Measurements from ENCODE around the gene ISCA2. TPM values are rescaled to one million over a fixed set of nuclear protein-coding genes. Genes with fewer than 3 reads are reported as not detected.
"Not testable (repeated sequence)": the region's sequence is repeated elsewhere in the genome, so short reads cannot be mapped to it uniquely, and the experiment has no call there.

Gene ISCA2
- total RNA-seq, 1 donor from 2014 or later, result 21.4 TPM

GRCh38 chr14:74531006-74531405, 37.4 kb downstream of the ISCA2 start:
- no peak overlapping the region for H3K27ac ChIP-seq
- H3K4me1 ChIP-seq, result peaks cover 3% of the 10 kb centered on the region
- ATAC-seq, result no peak
- no peak overlapping the region for H3K4me3 ChIP-seq
- no peaks in the 10 kb centered on the region for H3K9me3 ChIP-seq
- intact Hi-C loops (cut with DNase I), result no loop called here
- no peaks in the 10 kb centered on the region for H3K27me3 ChIP-seq
- DNase-seq, result no peak
- H3K36me3 ChIP-seq, result no peaks in the 10 kb centered on the region
- no peak for TF ChIP-seq CTCF (IDR thresholded peaks at IDR 0.05)

GRCh38 chr14:74531467-74531866, 37.9 kb downstream of the ISCA2 start:
- ATAC-seq, result peak; percentile 50
- Histone ChIP-seq H3K27ac (no peak overlapping the region), H3K9me3 (no peaks in the 10 kb centered on the region), H3K4me1 (peaks cover 3% of the 10 kb centered on the region), H3K36me3 (no peaks in the 10 kb centered on the region), H3K4me3 (no peak overlapping the region), H3K27me3 (no peaks in the 10 kb centered on the region)
- intact Hi-C loops (cut with DNase I), result no loop called here
- peak; percentile 22 for TF ChIP-seq CTCF (IDR thresholded peaks at IDR 0.05)
- no peak for DNase-seq

GRCh38 chr14:74532246-74532645, 38.7 kb downstream of the ISCA2 start:
- TF ChIP-seq CTCF (IDR thresholded peaks at IDR 0.05), result no peak
- no peak overlapping the region for H3K27ac ChIP-seq
- no peak for ATAC-seq

GRCh38 chr14:74533576-74533975, 40.0 kb downstream of the ISCA2 start:
- Histone ChIP-seq H3K4me3 (no peak overlapping the region), H3K4me1 (no peaks in the 10 kb centered on the region), H3K27me3 (no peaks in the 10 kb centered on the region), H3K36me3 (no peaks in the 10 kb centered on the region), H3K27ac (no peak overlapping the region), H3K9me3 (no peaks in the 10 kb centered on the region)
- DNase-seq (no peak), ATAC-seq (no peak)
- TF ChIP-seq CTCF (IDR thresholded peaks at IDR 0.05), result no peak
- intact Hi-C loops (cut with DNase I), result no loop called here

More at GRCh38 chr14:74532246-74532645, 38.7 kb downstream of the ISCA2 start:
- no peaks in the 10 kb centered on the region for H3K27me3 ChIP-seq
- H3K9me3 ChIP-seq, result no peaks in the 10 kb centered on the region
- H3K4me1 ChIP-seq, result no peaks in the 10 kb centered on the region
- DNase-seq, result no peak
- intact Hi-C loops (cut with DNase I), result no loop called here
- H3K36me3 ChIP-seq, result no peaks in the 10 kb centered on the region
- no peak overlapping the region for H3K4me3 ChIP-seq

- no peak for TF ChIP-seq CTCF (IDR thresholded peaks at IDR 0.05)
- Histone ChIP-seq H3K27ac (no peak overlapping the region), H3K9me3 (no peaks in the 10 kb centered on the region), H3K27me3 (no peaks in the 10 kb centered on the region), H3K4me3 (no peak overlapping the region), H3K36me3 (no peaks in the 10 kb centered on the region), H3K4me1 (peaks cover 3% of the 10 kb centered on the region)
- no peak for ATAC-seq
- intact Hi-C loops (cut with DNase I), result no loop called here
- no peak for DNase-seq
Measured at GRCh38 chr14:74535756-74536325, 42.3 kb downstream of the ISCA2 start.

GRCh38 chr14:74536336-74536735, 42.8 kb downstream of the ISCA2 start:
- H3K27me3 ChIP-seq; intact Hi-C loops (cut with DNase I); H3K4me3 ChIP-seq; H3K36me3 ChIP-seq; DNase-seq; H3K27ac ChIP-seq; H3K9me3 ChIP-seq; H3K4me1 ChIP-seq: not testable (repeated sequence)
- peak; percentile 11 for ATAC-seq

All from upper lobe of right lung (tissue), 1 donor.